Liver (tissue), 2 donors: Measurements from ENCODE around the gene PAAF1.

Experiments
- CTCF ChIP-seq: fragments of 150-350 bp; IDR thresholded peaks from 2 replicates; pipeline ENCODE4 v1.5.1; 2017; ENCODE audit warnings: improper control_type of control experiment, low read depth, low read length; ENCODE audit not compliant: missing input control
- MAX ChIP-seq: IDR thresholded peaks from 2 replicates; pipeline ENCODE4 v1.6.1; 2016; ENCODE audit warnings: antibody characterized with exemption
- REST ChIP-seq: IDR thresholded peaks from 2 replicates; pipeline ENCODE4 v1.6.1; 2016; ENCODE audit warnings: antibody characterized with exemption, mild to moderate bottlenecking
- donor health status: healthy.

DNA sequence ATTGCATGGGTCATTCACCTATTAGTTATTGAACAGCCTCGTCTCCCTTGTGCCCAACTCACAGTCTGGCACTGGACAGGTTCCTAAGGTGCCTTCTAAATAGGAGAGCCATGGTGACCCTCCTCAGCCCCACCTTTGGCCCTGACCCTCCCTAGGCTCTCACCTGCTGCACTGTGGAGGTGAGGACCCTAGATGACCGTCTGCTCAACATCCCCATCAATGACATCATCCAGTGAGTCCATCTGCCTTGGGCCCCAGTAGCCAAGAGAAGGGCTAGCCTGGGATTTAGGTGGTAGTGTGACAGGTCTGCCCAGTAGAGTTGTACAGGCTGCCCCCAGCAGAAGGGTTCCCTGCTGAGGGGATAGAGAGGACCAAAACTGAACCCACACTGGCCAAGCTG, 92.3 kb downstream of the PAAF1 start:
- TF ChIP-seq MAX (no peak), CTCF (no peak), REST (no peak)
